RKO (cell line): Measurements from ENCODE around the gene ARHGAP25.

Experiments
- DNase-seq: peaks from one replicate; pipeline ENCODE4 v3.0.0-alpha.2; 2016; ENCODE audit warnings: low spot score

The ARHGAP25 gene

GRCh38 chr2:68734688-68735525 is at the start of gene ARHGAP25:
Gene ARHGAP25 (plus strand): TSS chr2:68734811. CDS start chr2:68735200, 389 bp downstream.
- DNase-seq: no peak

- no peak for DNase-seq
Observed at GRCh38 chr2:68686178-68686577, 48.4 kb upstream of the ARHGAP25 start.

- no peak for DNase-seq
Observed at GRCh38 chr2:68687018-68687417, 47.6 kb upstream of the ARHGAP25 start.

GRCh38 chr2:68689553-68690537 is 44.8 kb upstream of the ARHGAP25 start:
- DNase-seq: no peak

- no peak for DNase-seq
Observed at GRCh38 chr2:68690851-68691250, 43.8 kb upstream of the ARHGAP25 start.

- no peak for DNase-seq
Observed at GRCh38 chr2:68692511-68692910, 42.1 kb upstream of the ARHGAP25 start.

- no peak for DNase-seq
Observed at GRCh38 chr2:68693951-68694350, 40.7 kb upstream of the ARHGAP25 start.

- DNase-seq: no peak
Observed at GRCh38 chr2:68695971-68696370, 38.6 kb upstream of the ARHGAP25 start.

GRCh38 chr2:68696554-68696953 is 38.1 kb upstream of the ARHGAP25 start:
- no peak for DNase-seq

GRCh38 chr2:68698567-68699377 is 35.8 kb upstream of the ARHGAP25 start:
- DNase-seq: no peak

- no peak for DNase-seq
Observed at GRCh38 chr2:68700560-68700959, 34.1 kb upstream of the ARHGAP25 start.

GRCh38 chr2:68706637-68707036 is 28.0 kb upstream of the ARHGAP25 start:
- no peak for DNase-seq

- DNase-seq: no peak
Observed at GRCh38 chr2:68708629-68709028, 26.0 kb upstream of the ARHGAP25 start.

GRCh38 chr2:68709421-68709911 is 25.1 kb upstream of the ARHGAP25 start:
- DNase-seq: peak; percentile 57

- no peak for DNase-seq
Observed at GRCh38 chr2:68710336-68710735, 24.3 kb upstream of the ARHGAP25 start.

GRCh38 chr2:68710756-68711155 is 23.9 kb upstream of the ARHGAP25 start:
- DNase-seq: no peak

- DNase-seq: no peak
Observed at GRCh38 chr2:68714866-68715265, 19.7 kb upstream of the ARHGAP25 start.

GRCh38 chr2:68715353-68716041 is 19.1 kb upstream of the ARHGAP25 start:
- DNase-seq: peak; percentile 43

- DNase-seq: no peak
Observed at GRCh38 chr2:68716604-68717304, 17.9 kb upstream of the ARHGAP25 start.

GRCh38 chr2:68717305-68717661 is 17.3 kb upstream of the ARHGAP25 start:
- no peak for DNase-seq

- DNase-seq: no peak
Observed at GRCh38 chr2:68719912-68720311, 14.7 kb upstream of the ARHGAP25 start.
